K562 (cell line): ENCODE data around the gene ATP5MG. TPM values are rescaled to one million over a fixed set of nuclear protein-coding genes. Genes with fewer than 3 reads are reported as not detected.

Experiments used
- ATAC-seq: fragments of 200-7000 bp; cut with Tn5 transposase; 3 replicates; pipeline ENCODE4 v1.9.1; 2020; ENCODE audit warnings: moderate library complexity
- BruUV-seq: library from RNA; stranded (reverse); fragments of 400-500 nt; replicated peaks from 2 replicates; lab custom pipeline; 2021; lab: Mats Ljungman, UMichigan
- CTCF ChIA-PET: fragments of 300-600 bp; formaldehyde crosslinking; extraction: SDS; loops from one replicate; lab custom pipeline; 2021; ENCODE audit warnings: low intra/inter-chr PET ratio; lab: Yijun Ruan, JAX
- POLR2A ChIA-PET: fragments of 300-600, 350-650 bp; sonication (Branson Sonifier 250); formaldehyde crosslinking; extraction: SDS; loops from one replicate; lab custom pipeline; 2021; ENCODE audit warnings: antibody characterized with exemption, inconsistent platforms; lab: Yijun Ruan, JAX
- DNase-seq, 4 experiments: peaks; one replicate each; pipeline versions ENCODE4 v3.0.0 to v3.0.0-alpha.2; 2011 to 2018; ENCODE audit warnings: low spot score in 3 of 4, mixed read lengths in 3 of 4; ENCODE audit errors: extremely low read depth in 1 of 4
- FAIRE-seq: peaks from 2 replicates; lab custom pipeline; 2011; peaks lifted over from hg19 to GRCh38; lab: Jason Lieb, UNC
- H2AFZ ChIP-seq: 2 replicates; pipeline ENCODE4 v1.6.0; 2011; ENCODE audit warnings: low read depth, low read length, control low read depth, inconsistent platforms
- H3K27ac ChIP-seq: fragments of 200-600 bp; 3 replicates; pipeline ENCODE4 v1.8.0; 2011; ENCODE audit warnings: low read depth, mild to moderate bottlenecking, control low read depth, inconsistent platforms, low read length, moderate library complexity, mixed read lengths; ENCODE audit errors: extremely low read depth
- H3K27me3 ChIP-seq, 2 experiments: fragments of 300-600 bp in 1 of 2; 2 replicates in 1 of 2; 3 replicates in 1 of 2; pipeline versions ENCODE4 v1.6.0 to v1.8.0; 2011; ENCODE audit warnings: inconsistent platforms in 2 of 2, low read length in 2 of 2, mild to moderate bottlenecking in 1 of 2, mixed read lengths in 1 of 2, moderate library complexity in 1 of 2; ENCODE audit not compliant: control insufficient read depth in 2 of 2, insufficient read depth in 2 of 2
- H3K36me3 ChIP-seq: fragments of 300-600 bp; 3 replicates; pipeline ENCODE4 v1.8.0; 2011; ENCODE audit warnings: mild to moderate bottlenecking, low read length, inconsistent platforms; ENCODE audit not compliant: control insufficient read depth, insufficient read depth
- H3K4me1 ChIP-seq, 2 experiments: fragments of 200-600 bp in 1 of 2; replicated peaks in 1 of 2; 2 replicates in 1 of 2; 3 replicates in 1 of 2; pipeline versions ENCODE4 v1.5.1 to v1.8.0; 2011; ENCODE audit warnings: inconsistent platforms in 2 of 2, low read length in 2 of 2, mild to moderate bottlenecking in 1 of 2, mixed read lengths in 1 of 2, moderate library complexity in 1 of 2; ENCODE audit not compliant: control insufficient read depth in 2 of 2, insufficient read depth in 2 of 2
- H3K4me2 ChIP-seq: 2 replicates; pipeline ENCODE4 v1.6.1; 2011; ENCODE audit warnings: low read length, control low read depth, inconsistent platforms, mixed read lengths; ENCODE audit not compliant: insufficient read depth
- H3K4me3 ChIP-seq: fragments of 200-600 bp; sonication (generic), shearing (Covaris generic); 2 replicates; pipeline ENCODE4 v1.5.1; 2016; ENCODE audit warnings: control low read depth, inconsistent platforms
- H3K79me2 ChIP-seq: fragments of 200-600 bp; 3 replicates; pipeline ENCODE4 v1.8.0; 2011; ENCODE audit warnings: low read length, inconsistent platforms; ENCODE audit not compliant: control insufficient read depth, insufficient read depth
- H3K9ac ChIP-seq, 2 experiments: 2 replicates each; pipeline versions ENCODE4 v1.6.0 to v1.6.1; 2011; ENCODE audit warnings: low read depth in 2 of 2, low read length in 2 of 2, control low read depth in 1 of 2, inconsistent platforms in 1 of 2, mild to moderate bottlenecking in 1 of 2, mixed read lengths in 1 of 2; ENCODE audit not compliant: insufficient read depth in 1 of 2
- H3K9me1 ChIP-seq: one replicate; pipeline ENCODE4 v1.6.0; 2011; ENCODE audit warnings: inconsistent platforms, mild to moderate bottlenecking, low read length, moderate library complexity; ENCODE audit not compliant: control insufficient read depth, insufficient read depth
- H3K9me3 ChIP-seq: replicated peaks from 2 replicates; pipeline ENCODE4 v1.5.1; 2011; ENCODE audit warnings: low read depth, low read length, inconsistent platforms; ENCODE audit not compliant: control insufficient read depth, insufficient read depth
- H4K20me1 ChIP-seq: replicated peaks from 2 replicates; pipeline ENCODE4 v1.6.1; 2011; ENCODE audit warnings: low read length, inconsistent platforms, mixed read lengths; ENCODE audit not compliant: control insufficient read depth, insufficient read depth
- ETV1 ChIP-seq: fragments of 450-650 bp; conservative IDR thresholded peaks from 2 replicates; pipeline ENCODE4 v1.6.1; 2016; ENCODE audit warnings: missing genetic modification characterization, control low read depth, low read depth, missing compliant biosample characterization
- GTF2B ChIP-seq: IDR thresholded peaks from 2 replicates; pipeline ENCODE4 v1.6.1; 2011; ENCODE audit not compliant: insufficient read length; ENCODE audit errors: extremely low read depth
- HDAC6 ChIP-seq: IDR thresholded peaks from 2 replicates; pipeline ENCODE4 v1.6.1; 2012; ENCODE audit warnings: low read depth, mild to moderate bottlenecking, control low read depth, inconsistent platforms, low read length, moderate library complexity
- MCM2 ChIP-seq: fragments of 450-650 bp; IDR thresholded peaks from 2 replicates; pipeline ENCODE4 v1.6.1; 2017; ENCODE audit warnings: low read depth, mild to moderate bottlenecking
- NCOA6 ChIP-seq: fragments of 450-650 bp; IDR thresholded peaks from 2 replicates; pipeline ENCODE4 v1.6.1; 2017; ENCODE audit warnings: mild to moderate bottlenecking
- RBM25 ChIP-seq: fragments of 200-400 bp; formaldehyde crosslinking; IDR thresholded peaks from 2 replicates; pipeline ENCODE4 v1.6.1; 2018; ENCODE audit warnings: low read length, low read depth, moderate library complexity; ENCODE audit not compliant: severe bottlenecking
- RNF219 ChIP-seq: fragments of 250-450 bp; sonication (Bioruptor Pico); IDR thresholded peaks from 2 replicates; pipeline ENCODE4 v1.5.0; 2022; ENCODE audit warnings: mild to moderate bottlenecking
- USF2 ChIP-seq: sonication (generic); formaldehyde crosslinking; IDR thresholded peaks from 2 replicates; pipeline ENCODE4 v1.5.0; 2020; ENCODE audit warnings: missing genetic modification reagents
- ZNF12 ChIP-seq: sonication (generic); formaldehyde crosslinking; IDR thresholded peaks from 2 replicates; pipeline ENCODE4 v1.4.0; 2020; ENCODE audit warnings: mild to moderate bottlenecking, missing genetic modification reagents
- ZNF3 ChIP-seq: fragments of 250-450 bp; sonication (Bioruptor Pico); IDR thresholded peaks from 2 replicates; pipeline ENCODE4 v1.5.0; 2021; ENCODE audit warnings: mild to moderate bottlenecking, moderate library complexity
- ZNF384 ChIP-seq: IDR thresholded peaks from 2 replicates; pipeline ENCODE4 v1.6.1; 2012; ENCODE audit warnings: low read depth, low read length, improper control_type of control experiment
- ZNF57 ChIP-seq: fragments of 450-650 bp; formaldehyde crosslinking; IDR thresholded peaks from 2 replicates; pipeline ENCODE4 v1.4.0; 2020; ENCODE audit warnings: mild to moderate bottlenecking, moderate library complexity
- WGBS: fragments of 100-300 bp; shearing (Covaris generic); methylation state at CpG from one replicate; pipeline ENCODE4 v1.1.6; 2016; ENCODE audit warnings: low coverage, mixed read lengths; ENCODE audit not compliant: insufficient coverage; ENCODE audit errors: missing lambda C conversion rate; 5-methylcytosine and 5-hydroxymethylcytosine counted together
- in situ Hi-C: fragments of 300-500 bp; cut with MboI; formaldehyde crosslinking; loops from 4 replicates; pipeline ENCODE4 v1.15.0; 2018; ENCODE audit warnings: inconsistent platforms, mixed read lengths
- intact Hi-C: fragments of 100-400 bp; cut with micrococcal nuclease; formaldehyde crosslinking; loops from 2 replicates; pipeline ENCODE4 v1.14.2; 2022
- polyA plus RNA-seq, 8 experiments: library from polyadenylated mRNA; depleted of rRNA in 4 of 8; stranded (reverse) in 5 of 8; unstranded in 3 of 8; fragments of >200 nt; fragmentation: Nextera tagmentation in 2 of 8; fragmentation: Illumina TruSeq in 1 of 8; extraction: Ambion mirVana in 2 of 8; extraction: Trizol in 1 of 8; gene quantifications; 2 replicates each; pipeline versions ENCODE4 v1.2.1 to v1.2.3, GENCODE V29; 2011 to 2014; ENCODE audit warnings: inconsistent platforms in 1 of 8, missing spikeins in 1 of 8
- total RNA-seq, 7 experiments: library from RNA; depleted of rRNA in 6 of 7; stranded (reverse); fragments of >200 nt in 6 of 7; fragmentation: Illumina TruSeq in 2 of 7; extraction: Trizol in 2 of 7; gene quantifications; 2 replicates each; pipeline versions ENCODE4 v1.2.1 to v1.2.3, GENCODE V29; 2011 to 2021; ENCODE audit warnings: low replicate concordance in 1 of 7

The ATP5MG gene
- total and polyA plus RNA-seq, 9 of the 15 experiments (the other 6 are each of a cell fraction or from before 2014, with no cell fraction given) = 301 to 2,138 (median 434) TPM

- no peaks in the 10 kb centered on the region for H3K27me3 ChIP-seq
- H3K9me1 ChIP-seq = no peaks in the 10 kb centered on the region
- H3K4me2 ChIP-seq = no peak overlapping the region
- FAIRE-seq (no peak), DNase-seq (no peak), ATAC-seq (no peak)
- 89% methylated on average over 3 of the region's 3 CpGs for WGBS
- no peak for TF ChIP-seq RNF219 (CRISPR knock-in tag)
- TF ChIP-seq ZNF57 (CRISPR knock-in tag) = no peak
- no peak for TF ChIP-seq ZNF12
- TF ChIP-seq GTF2B = no peak
- no peak for TF ChIP-seq HDAC6
- no peak for TF ChIP-seq MCM2
- TF ChIP-seq ZNF384 = no peak
- TF ChIP-seq ZNF3 (CRISPR knock-in tag) = peak; percentile 80; the same call in 1 of the 2 replicates
- no peak for TF ChIP-seq NCOA6
- TF ChIP-seq RBM25 = peak; percentile 82
- TF ChIP-seq ETV1 (tag) = no peak
- no peak for TF ChIP-seq USF2 (CRISPR knock-in tag)
- H3K4me1 ChIP-seq = no peaks in the 10 kb centered on the region
- no peaks in the 10 kb centered on the region for H4K20me1 ChIP-seq
- no peak overlapping the region for H3K9ac ChIP-seq
- no peak overlapping the region for H3K27ac ChIP-seq
- no peak overlapping the region for H2AFZ ChIP-seq
- peaks cover 96% of the 10 kb centered on the region for H3K36me3 ChIP-seq
- no TSS peak for BruUV-seq
- intact Hi-C loops = loop anchor here (5.0 kb wide), 1 partner anchor 104 kb away; no protein-coding TSS in a partner anchor
- no peaks in the 10 kb centered on the region for H3K9me3 ChIP-seq
- H3K79me2 ChIP-seq = no peaks in the 10 kb centered on the region
- in situ Hi-C loops = no loop called here
- no peak overlapping the region for H3K4me3 ChIP-seq
- ChIA-PET POLR2A (interaction anchor here (0.6 to 2.9 kb wide), 3 partner anchors 10 to 19 kb away, joined by 3 to 10 read pairs (median 5); no protein-coding TSS in a partner anchor), CTCF (no interaction called here)
Observed at GRCh38 chr11:118383657-118384056, 17.7 kb upstream of the ATP5MG start.
